Hepatic stellate cell (primary cell): Measurements from ENCODE around the gene CASP14.
A peak's percentile ranks its signal among the peaks of the same experiment; 100 is the strongest.
"Not testable (repeated sequence)": the region's sequence is repeated elsewhere in the genome, so short reads cannot be mapped to it uniquely, and the experiment has no call there.

Source experiments
- DNase-seq: peaks from one replicate; pipeline ENCODE4 v3.0.0; 2011; ENCODE audit warnings: low spot score

The CASP14 gene

DNA sequence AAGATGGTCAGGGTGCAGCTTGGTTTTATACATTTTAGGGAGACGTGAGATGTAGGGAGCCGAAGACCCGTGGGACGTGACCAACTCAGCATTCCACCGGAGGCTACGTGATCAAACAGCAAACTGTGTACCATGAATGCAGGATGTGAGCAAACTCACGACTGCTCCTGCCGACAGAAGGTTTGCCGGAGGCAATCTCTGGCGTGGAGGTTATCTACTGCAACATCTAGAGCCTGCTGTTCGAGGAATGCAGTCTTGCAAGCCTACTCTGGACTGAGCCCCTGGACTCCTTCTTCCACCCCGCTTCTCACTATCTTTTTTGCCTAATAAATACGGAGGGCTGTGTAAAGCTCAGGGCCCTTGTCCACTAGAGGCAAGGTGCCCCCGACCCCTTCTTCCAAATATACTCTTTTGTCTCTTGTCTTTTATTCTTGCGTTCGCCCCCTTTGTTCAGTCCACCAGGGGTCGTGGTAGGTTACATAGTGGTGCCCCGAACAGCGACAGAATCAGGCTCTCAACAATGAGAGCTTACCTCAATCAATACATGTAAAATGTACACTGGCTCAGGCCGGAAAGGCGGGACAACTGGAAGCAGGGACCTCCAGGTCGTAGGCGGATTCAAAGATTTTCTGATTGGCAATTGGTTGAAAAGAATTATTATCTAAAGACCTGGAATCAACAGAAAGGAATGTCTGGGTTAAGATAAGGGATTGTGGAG is 23.8 kb downstream of the CASP14 start:
- DNase-seq, result no peak

DNA sequence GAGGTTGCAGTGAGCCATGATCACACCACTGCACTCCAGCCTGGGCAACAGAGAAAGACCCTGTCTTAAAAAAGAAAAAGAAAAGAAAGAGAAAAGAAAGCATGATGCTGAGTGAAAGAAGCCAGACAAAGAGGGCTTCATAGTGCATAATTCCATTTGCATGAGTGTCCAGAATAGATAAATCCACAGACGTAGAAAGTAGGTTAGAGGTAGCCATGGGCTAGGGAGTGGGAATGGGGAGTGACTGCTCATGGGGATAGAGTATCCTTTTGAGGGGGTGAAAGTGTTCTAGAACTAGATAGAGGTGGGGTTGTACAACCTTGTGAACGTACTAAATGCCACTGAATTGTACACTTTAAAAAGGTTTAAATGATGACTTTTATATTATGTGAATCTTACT is 25.1 kb downstream of the CASP14 start:
- DNase-seq, result no peak

DNA sequence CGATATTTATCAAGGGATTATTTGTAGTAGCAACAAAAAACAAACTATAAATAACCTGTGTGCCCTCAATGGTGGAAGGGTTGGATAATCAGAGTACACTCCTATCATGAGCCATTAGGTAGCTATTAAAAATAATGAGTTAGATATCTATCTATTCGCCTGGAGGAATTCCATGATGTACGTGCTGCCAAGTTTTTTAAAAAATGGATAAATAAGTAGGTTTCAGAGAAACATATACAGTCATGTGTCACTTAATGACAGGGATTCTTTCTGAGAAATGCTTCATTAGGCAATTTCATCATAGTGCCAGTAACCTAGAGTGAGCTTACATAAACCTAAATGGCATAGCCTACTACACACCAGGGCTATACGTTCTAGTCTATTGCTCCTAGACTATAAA is 26.5 kb downstream of the CASP14 start:
- DNase-seq, result no peak

DNA sequence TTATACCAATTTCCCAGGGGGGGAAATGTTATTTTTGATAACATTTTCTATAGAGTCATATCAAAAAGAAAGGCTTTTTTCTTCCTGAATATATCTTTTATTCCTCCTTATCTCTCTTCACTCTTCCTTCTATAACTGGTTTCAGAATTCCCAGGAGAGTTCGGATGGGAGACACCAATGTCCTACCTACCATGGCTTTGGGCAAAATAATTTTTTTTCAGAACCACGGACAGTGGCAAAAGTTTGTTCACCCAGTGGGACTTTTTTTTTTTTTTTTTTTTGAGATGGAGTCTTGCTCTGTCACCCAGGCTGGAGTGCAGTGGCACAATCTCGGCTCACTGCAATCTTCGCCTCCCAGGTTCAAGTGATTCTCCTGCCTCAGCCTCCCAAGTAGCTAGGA is 30.7 kb downstream of the CASP14 start:
- not testable (repeated sequence) for DNase-seq

DNA sequence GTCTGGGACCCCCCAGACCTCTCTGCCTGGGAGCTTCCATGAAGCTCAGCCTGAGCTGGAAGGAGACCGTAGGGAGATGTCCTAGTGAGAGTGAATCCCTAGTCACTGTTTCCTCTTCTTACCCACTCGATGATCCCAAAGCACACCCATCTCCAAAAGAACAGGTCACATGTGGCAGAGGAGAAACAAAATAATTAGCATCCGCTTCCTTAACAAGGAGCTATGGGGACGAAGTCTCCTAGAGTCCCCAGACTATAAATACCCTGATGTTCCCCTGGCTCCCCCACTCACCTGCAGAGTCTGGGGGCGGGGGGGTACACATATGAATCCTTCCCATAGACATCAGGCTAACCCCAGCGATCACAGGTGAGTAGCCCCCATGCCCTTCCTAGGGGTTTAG is 32.6 kb downstream of the CASP14 start, which contains the start of gene OR1I1:
Gene OR1I1, plus strand, starts transcription at position 301 of the 400 bp plus-strand sequence. CDS start 4,855 bp downstream, outside the sequence.
- no peak for DNase-seq

DNA sequence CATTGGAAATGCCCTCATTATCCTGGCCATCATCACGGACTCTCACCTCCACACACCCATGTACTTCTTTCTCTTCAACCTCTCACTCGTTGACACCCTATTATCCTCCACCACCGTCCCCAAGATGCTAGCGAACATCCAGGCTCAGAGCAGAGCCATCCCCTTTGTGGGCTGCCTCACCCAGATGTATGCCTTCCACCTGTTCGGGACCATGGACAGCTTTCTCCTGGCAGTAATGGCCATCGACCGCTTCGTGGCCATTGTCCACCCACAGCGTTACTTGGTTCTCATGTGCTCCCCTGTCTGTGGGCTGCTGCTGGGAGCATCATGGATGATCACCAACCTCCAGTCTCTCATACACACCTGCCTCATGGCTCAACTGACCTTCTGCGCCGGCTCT is 37.9 kb downstream of the CASP14 start:
- DNase-seq, result no peak

DNA sequence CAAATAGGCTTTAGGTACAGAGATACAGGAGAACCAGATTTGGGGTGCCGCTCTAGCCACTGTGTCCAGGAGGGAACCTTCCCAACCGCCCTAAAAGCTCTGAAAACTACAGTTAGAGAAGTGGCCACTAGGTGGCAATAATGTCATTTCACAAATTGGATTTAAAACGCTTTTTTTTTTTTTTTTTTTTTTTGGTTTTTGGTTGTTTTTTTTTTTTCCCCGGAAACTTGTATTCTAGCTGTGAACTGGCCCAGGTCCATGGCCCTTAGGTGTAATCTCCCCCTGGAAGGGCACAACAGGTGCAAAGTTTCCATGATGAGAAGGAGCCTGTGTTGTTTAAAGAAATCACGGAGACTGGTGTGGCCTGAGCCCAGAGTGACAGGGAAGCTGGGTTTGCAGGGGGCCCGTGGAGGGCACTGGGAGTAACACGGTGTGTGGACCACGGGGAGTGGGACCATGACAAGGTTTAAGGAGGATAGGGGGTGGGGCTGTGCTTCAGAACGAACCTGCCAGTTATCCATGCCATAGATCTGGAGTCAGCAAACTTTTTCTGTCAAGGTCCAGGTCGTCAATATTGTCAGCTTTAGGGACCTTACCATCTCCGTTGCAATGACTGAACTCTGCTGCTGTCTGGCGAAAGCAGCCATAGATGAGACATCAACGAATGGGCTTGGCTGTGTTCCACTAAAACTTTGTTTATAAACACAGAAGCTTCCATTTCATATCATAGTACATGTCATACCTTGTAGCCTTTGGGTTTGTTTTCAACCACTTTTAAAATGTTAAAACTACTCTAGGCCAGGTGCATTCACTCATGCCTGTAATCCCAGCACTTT is 42.9 kb downstream of the CASP14 start:
- no peak for DNase-seq

GRCh38 chr19:15093001-15093400 is 43.7 kb downstream of the CASP14 start:
- DNase-seq, result no peak

- DNase-seq, result no peak
Observed at GRCh38 chr19:15096223-15096622, 46.9 kb downstream of the CASP14 start.

GRCh38 chr19:15097980-15098379 is 48.7 kb downstream of the CASP14 start:
- not testable (repeated sequence) for DNase-seq

DNA sequence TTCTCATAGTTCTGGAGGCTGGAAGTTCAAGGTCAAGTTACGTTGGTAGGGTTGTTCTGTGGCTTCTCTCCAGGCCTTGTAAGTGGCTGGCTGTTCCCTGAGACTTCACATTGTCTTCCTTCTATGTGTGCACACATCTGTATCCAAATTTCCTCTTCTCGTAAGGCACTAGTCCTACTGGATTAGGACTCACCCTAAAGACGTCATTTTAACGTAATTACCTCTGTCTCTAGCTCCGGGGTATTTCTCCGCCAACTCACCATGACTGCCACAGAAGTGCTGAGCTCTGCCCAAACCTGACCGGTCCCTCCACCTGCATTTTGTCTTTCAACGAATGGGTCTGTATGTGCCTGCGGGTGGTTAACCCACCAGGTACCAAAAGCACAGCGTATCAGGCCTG is 49.2 kb downstream of the CASP14 start:
- DNase-seq, result no peak

- DNase-seq, result no peak
Observed at GRCh38 chr19:15099017-15099582, 49.8 kb downstream of the CASP14 start.

DNA sequence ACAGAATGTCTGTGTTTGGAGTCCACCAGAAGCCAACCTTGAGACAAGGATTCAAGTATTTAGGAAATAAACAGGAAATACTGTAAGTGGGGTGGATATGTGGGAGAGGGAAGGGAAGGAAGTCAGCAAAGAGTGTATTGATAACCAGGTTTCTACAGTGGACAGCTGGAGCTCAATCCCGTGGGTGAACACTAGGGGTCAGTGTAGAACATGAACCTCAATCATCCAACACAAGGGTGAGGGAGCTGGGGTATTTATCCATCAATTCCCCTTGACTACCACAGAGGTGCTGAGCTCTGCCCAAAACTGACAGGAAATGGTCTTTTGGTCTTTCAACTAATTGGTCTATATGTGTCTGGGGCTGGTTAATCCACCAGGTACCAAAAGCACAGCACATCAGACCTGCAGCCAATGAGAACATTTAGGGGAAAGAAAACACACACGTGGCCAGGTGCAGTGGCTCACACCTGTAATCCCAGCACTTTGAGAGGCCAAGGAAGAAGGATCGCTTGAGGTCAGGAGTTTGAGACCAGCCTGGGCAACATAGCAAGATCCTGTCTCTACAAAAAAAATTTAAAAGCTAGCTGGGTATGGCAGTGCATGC is 52.3 kb downstream of the CASP14 start:
- DNase-seq, result no peak

GRCh38 chr19:15104003-15104402 is 54.7 kb downstream of the CASP14 start:
- DNase-seq, result no peak

GRCh38 chr19:15104411-15104810 is 55.1 kb downstream of the CASP14 start:
- no peak for DNase-seq

GRCh38 chr19:15105044-15105443 is 55.8 kb downstream of the CASP14 start:
- DNase-seq, result no peak

- DNase-seq, result peak; percentile 88
Observed at GRCh38 chr19:15107061-15108010, 58.1 kb downstream of the CASP14 start, which contains the start of gene SYDE1. Gene SYDE1 (plus strand): TSS chr19:15107401. CDS start chr19:15107434, 33 bp downstream.
